Measurements from ENCODE around the gene HRG.
"Not testable (repeated sequence)": the region's sequence is repeated elsewhere in the genome, so short reads cannot be mapped to it uniquely, and the experiment has no call there.

Gene HRG

GRCh38 chr3:186686475-186686874 lies 20.7 kb downstream of the HRG start:
- not testable (repeated sequence) for DNase-seq

DNA sequence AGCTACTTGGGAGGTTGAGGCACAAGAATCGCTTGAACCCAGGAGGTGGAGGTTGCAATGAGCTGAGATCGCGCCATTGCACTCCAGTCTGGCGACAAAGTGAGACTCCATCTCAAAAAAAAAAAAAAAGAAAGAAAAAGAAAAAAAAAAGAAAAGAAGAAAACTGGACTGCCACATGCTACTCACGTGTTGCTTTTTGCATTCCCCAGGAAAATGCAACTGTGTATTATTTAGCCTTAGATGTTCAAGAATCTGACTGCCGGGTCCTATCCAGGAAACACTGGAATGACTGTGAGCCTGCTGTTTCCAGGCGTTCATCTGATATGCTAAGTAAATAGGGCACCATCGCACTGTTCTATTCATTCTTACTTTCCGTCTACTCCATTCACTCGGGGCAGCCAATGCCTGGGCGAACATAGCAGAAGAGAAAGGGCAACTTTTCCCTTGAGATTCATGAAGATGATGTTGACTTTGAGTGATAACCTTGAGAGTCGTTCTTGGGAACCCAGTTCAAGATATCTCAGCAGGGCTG lies 21.4 kb downstream of the HRG start:
- DNase-seq = no peak

- DNase-seq = not testable (repeated sequence)
These were observed 24.5 kb downstream of the HRG start for GRCh38 chr3:186690304-186690703.

DNA sequence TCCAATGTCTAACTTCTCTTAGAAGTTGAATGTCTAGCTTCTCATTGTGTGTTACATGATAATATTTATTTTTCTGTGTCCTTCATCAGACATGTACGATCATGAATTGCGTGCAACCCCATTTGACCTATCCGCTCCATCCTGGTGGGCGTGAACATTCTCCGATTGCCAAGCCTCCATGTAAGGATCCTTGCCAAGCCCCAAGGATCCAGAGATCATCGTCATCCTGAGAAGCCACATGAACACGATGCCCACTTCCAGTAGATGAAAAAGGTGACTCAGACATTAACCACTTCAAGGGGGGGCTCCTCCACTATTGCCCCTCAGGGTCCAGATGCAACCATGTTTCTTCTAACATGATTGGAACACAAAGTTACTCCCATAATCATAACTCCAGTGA lies 25.9 kb downstream of the HRG start:
- DNase-seq = no peak

DNA sequence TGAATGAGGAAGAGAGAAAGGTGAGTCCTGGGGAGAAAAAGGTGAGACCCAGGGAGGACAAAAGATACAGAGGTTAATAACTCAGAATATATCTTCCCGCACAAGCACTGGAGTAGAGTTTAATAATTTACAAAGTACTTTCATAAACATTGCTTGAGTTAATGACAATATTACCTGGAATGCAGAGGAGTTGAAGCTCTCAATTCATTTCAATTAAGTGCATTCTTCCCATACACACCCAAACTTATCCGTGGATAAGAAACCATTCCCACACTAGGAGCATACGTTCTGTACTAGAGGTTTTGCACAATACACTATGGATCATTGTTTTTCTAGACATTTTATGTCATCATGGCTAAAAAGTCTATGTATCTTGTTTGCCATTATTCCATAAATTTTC lies 28.0 kb downstream of the HRG start:
- DNase-seq = no peak

- DNase-seq = no peak
These were observed 28.6 kb downstream of the HRG start for GRCh38 chr3:186694288-186695032.

- no peak for DNase-seq
These were observed 30.7 kb downstream of the HRG start for GRCh38 chr3:186696522-186696921.

GRCh38 chr3:186697510-186697909 lies 31.7 kb downstream of the HRG start:
- no peak for DNase-seq

DNA sequence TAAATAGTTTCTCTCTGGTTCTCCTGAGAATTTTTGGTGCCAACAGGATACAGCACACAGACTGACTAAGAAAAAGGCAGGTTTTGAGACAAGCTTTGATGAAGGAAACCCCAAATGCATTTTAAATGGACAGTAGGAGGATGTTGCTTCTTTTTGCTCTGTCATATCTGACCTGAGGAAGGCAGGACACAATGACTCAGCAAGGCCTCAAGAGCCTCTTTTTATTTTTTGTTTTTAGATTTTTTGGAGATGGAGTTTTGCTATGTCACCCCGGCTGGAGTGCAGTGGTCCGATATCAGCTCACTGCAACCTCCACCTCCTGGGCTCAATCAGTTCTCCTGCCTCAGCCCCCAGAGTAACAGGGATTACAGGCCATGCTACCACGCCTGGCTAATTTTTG lies 34.5 kb downstream of the HRG start:
- DNase-seq = no peak

DNA sequence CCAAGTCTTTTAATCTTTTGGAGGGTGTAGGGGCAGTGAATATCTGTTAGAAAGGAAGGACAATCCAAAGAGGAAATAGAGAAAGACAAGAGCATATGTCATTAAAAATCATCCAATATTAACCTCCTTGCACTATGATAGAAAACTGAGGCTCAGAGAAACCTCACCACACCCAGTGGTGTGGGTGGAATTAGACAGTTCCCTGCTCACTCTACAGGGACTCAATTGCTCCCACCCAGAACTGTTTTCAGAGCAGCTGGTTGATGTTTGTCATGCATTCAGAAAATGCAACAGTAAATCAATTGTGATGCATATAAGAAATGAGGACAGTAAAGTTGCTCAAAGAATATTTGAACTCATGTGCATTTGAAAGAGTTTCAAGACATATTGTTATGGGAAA lies 36.6 kb downstream of the HRG start:
- DNase-seq = not testable (repeated sequence)

DNA sequence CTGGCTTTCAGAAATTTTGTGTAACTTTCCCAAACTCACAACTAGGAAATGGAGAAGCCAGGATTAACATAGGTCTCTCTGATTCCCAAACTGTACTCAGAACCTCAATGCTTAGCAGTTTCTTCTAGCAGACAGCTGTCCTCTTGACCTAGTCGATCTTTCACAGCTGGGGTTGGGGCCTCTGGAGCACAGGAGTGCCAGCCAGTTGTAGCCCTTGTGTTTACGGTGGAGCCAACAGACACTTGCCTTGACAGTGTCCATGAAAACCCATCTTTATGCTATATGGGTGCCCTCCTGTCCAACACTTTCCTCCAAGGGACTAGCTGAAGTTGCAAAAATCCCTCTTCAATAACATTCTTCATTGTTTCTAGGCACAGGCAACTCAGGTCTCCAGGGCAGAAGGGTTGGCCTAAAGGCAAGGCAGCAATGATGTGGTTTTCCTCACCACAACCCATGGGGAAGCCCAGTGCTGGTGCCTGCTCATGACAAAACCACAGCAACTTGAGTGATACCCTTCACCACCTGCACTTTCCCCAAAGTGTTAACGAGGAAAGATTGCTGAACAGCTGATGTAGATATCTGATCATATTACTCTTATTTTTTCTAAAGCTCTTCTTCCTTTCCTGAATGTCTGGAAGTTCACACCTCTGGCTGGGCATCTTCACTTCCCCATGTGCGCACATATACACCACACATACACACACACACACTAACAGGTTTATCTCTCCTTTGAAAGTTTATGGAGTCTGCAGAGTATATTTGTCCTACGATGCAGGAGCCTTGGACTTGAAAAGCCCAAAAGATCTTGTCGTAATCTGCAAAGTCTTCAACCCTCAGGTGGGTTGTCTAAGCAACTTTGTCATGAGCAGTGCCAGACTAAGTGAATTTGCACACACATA lies 40.3 kb downstream of the HRG start:
- DNase-seq = no peak

- no peak for DNase-seq
These were observed 43.3 kb downstream of the HRG start for GRCh38 chr3:186708983-186709679.

GRCh38 chr3:186710694-186711093 lies 44.9 kb downstream of the HRG start:
- DNase-seq = not testable (repeated sequence)

- no peak for DNase-seq
These were observed 47.7 kb downstream of the HRG start for GRCh38 chr3:186713499-186713898.

DNA sequence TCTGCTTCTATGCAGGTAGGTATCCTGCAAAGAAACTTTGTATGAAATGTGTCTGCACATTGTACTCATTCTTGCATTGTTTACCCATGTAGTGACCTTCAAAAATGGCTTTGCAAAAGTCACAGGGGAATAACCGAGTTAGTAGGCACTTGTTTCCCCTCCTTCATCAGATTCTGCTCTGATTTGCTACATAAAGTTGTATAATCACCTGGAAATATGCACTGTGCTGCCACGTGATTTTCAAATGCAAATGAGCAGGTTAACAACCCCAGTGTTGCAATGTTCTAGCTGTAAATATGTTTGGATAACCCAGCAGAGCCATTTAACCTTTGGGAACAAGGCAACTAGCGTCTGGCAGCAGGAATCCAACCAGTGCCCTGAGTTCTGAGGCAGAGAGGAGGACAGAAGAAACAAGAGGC lies 51.2 kb downstream of the HRG start, which contains the start of gene KNG1:
Gene KNG1, plus strand, starts transcription at position 321 of the 419 bp plus-strand sequence. CDS start 184 bp downstream, outside the sequence.
- DNase-seq = no peak

DNA sequence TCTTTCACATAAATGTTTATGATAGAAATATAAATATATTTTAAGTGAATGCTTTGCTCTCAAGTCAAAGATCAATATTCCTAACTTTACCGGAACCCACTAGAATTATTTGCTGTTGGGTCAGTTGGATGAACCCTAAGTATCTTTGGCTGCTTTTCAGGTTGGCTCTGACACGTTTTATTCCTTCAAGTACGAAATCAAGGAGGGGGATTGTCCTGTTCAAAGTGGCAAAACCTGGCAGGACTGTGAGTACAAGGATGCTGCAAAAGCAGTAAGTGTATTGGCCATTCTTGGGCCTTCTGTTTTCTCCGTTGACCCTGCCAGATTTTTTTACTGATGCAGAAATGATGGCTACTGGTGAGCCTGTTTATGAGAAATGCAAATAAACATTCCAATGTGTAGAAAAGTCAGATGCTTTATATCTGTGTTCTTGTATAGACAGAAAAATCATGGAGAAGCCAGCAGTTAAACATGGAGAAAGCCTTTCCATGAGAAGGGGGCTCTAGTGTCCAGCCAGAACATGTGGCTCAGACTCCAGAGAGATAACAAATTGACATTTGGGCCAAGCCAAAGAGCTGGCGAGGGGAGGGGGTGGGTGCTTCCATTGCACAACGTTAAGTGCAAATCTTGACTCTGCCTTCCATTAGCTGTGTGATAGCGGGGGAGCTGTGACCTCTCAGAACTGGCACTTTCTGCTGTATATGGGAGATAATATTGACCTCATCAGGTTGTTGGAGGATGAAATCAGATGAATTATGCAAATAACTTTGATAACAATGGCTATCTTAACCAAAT lies 54.3 kb downstream of the HRG start:
- DNase-seq = no peak

GRCh38 chr3:186722457-186722856 lies 56.6 kb downstream of the HRG start:
- DNase-seq = no peak

DNA sequence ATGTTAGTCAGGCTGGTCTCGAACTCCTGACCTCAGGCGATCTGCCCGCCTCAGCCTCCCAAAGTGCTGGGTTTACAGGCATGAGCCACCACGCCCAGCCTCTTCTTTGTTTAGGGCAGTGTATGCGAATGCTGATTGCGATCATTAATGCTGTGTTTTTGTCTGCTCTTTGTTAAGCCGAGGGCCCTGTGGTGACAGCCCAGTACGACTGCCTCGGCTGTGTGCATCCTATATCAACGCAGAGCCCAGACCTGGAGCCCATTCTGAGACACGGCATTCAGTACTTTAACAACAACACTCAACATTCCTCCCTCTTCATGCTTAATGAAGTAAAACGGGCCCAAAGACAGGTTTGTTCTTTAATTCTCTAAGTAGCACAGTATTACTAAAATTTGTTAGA lies 59.1 kb downstream of the HRG start:
- DNase-seq = no peak

All from effector CD8-positive, alpha-beta T cell (primary cell).